Thyroid gland (tissue), 4 donors: ENCODE results near the gene EIF1. TPM values are rescaled to one million over a fixed set of nuclear protein-coding genes. Genes with fewer than 3 reads are reported as not detected.
"Not testable (repeated sequence)": the region's sequence is repeated elsewhere in the genome, so short reads cannot be mapped to it uniquely, and the experiment has no call there.

Experiments used
- DNase-seq, 2 donors: peaks; one replicate each; pipeline ENCODE4 v3.0.0-alpha.2; 2019
- H3K27ac ChIP-seq, 3 donors: fragments of 200-600 bp; sonication (generic); 1 replicate in 2 of 3; 2 replicates in 1 of 3; pipeline ENCODE4 v1.5.1; 2016 to 2019; ENCODE audit warnings: mild to moderate bottlenecking in 1 of 3, moderate library complexity in 1 of 3
- H3K27me3 ChIP-seq: fragments of 200-600 bp; sonication (generic); one replicate; pipeline ENCODE4 v1.5.1; 2019
- H3K36me3 ChIP-seq, 2 donors: fragments of 200-600 bp; sonication (generic); one replicate each; pipeline ENCODE4 v1.5.1; 2016 to 2019
- H3K4me1 ChIP-seq, 2 donors: fragments of 200-600 bp; sonication (generic); one replicate each; pipeline ENCODE4 v1.5.1; 2017 to 2019
- H3K4me3 ChIP-seq, 3 donors: fragments of 200-600 bp; sonication (generic); replicated peaks in 1 of 3; 1 replicate in 2 of 3; 2 replicates in 1 of 3; pipeline ENCODE4 v1.5.1; 2016; ENCODE audit warnings: mild to moderate bottlenecking in 1 of 3
- H3K9me3 ChIP-seq: fragments of 200-600 bp; sonication (generic); one replicate; pipeline ENCODE4 v1.5.1; 2017
- CTCF ChIP-seq, 6 experiments: fragments of 200-600 bp in 3 of 6; fragments of 450-650 bp in 3 of 6; sonication (generic) in 3 of 6; IDR thresholded peaks; one replicate each; pipeline ENCODE4 v1.5.1; 2016 to 2019; ENCODE audit warnings: antibody characterized with exemption in 6 of 6, mild to moderate bottlenecking in 2 of 6, inconsistent platforms in 1 of 6, moderate library complexity in 1 of 6
- POLR2A ChIP-seq, 2 donors: fragments of 450-650 bp; IDR thresholded peaks; one replicate each; pipeline ENCODE4 v1.6.1; 2017; ENCODE audit warnings: antibody characterized with exemption in 2 of 2, mild to moderate bottlenecking in 2 of 2, moderate library complexity in 1 of 2
- WGBS, 2 donors: methylation state at CpG; one replicate each; pipeline ENCODE4 v1.1.5; 2017; 5-methylcytosine and 5-hydroxymethylcytosine counted together
- intact Hi-C: fragments of 100-400 bp; cut with DNase I; formaldehyde crosslinking; loops from one replicate; pipeline ENCODE4 v1.15.1; 2023
- total RNA-seq, 4 donors: library from RNA; depleted of rRNA; stranded (reverse); fragments of >200 nt; gene quantifications; one replicate each; pipeline ENCODE4 v1.2.3, GENCODE V29; 2016

The EIF1 gene
- total RNA-seq, 4 donors from 2014 or later, result 119 to 171 (median 145) TPM

DNA sequence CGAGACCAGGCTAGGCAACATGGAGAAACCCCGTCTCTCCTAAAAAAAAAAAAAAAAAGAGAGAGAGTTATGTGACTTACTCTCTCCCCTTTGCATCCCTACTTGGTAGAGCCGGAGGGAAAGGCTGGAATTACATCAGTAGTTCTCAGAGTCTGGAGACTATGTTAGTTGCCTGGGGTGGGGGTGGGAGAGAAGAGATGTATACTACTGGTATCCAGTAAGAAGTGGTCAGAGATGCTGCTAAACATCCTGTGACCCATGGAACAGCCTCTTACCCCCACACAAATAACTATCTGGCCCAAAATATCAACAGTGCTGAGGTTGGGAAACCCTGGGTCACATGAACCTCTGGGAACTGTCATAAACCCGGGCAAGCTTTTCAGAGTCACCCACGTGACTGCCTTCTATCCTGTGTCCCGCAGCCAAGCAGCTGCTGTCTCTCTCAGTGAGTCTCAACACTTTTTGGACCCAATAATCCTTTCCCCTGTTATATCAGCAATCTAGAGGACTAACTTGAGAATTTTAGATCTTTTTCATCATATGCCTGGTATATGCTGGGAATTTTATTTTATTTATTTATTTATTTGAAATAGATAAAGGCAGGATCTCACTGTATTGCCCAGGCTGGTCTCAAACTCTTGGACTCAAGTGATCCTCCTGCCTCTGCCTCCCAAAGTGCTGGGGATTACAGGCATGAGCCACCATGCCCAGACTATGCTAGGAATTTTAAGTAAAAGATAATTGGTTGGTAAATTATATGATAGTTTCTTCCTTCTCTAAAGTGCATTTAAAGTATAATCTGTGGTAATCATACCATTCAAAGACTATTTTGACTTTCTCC, 8.7 kb downstream of the EIF1 start:
- TF ChIP-seq CTCF (IDR thresholded peaks at IDR 0.05), result no peak
- TF ChIP-seq POLR2A (IDR thresholded peaks at IDR 0.05), result no peak
- Histone ChIP-seq H3K27me3 (no peaks in the 10 kb centered on the region), H3K36me3 (peaks cover 15 to 30% of the 10 kb centered on the region in 2 donors), H3K27ac (no peak overlapping the region), H3K4me1 (peaks cover 0 to 12% of the 10 kb centered on the region in 2 donors), H3K9me3 (no peaks in the 10 kb centered on the region), H3K4me3 (no peak overlapping the region)
- WGBS, 2 donors, result 52 to 53% methylated on average over 6 of the region's 6 CpGs
- peak; percentile 26 to 45 for DNase-seq
- intact Hi-C loops, result no loop called here

- intact Hi-C loops, result not testable (repeated sequence)
These were observed 12.2 kb downstream of the EIF1 start for GRCh38 chr17:41700843-41701242.

DNA sequence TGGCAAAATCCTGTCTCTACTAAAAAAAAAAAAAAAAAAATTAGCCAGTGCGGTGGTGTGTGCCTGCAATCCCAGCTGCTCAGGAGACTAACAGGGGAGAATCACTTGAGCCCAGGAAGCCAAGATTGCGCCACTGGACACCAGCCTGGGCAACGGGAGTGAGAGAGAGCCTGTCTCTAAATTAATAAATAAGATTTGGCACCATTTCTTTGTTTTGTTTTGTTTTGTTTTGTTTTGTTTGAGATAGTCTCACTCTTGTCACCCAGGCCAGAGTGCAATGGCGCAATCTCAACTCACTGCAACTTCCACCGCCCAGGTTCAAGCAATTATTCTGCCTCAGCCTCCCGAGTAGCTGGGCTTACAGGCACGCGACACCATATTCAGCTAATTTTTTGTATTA, 14.0 kb downstream of the EIF1 start:
- no peaks in the 10 kb centered on the region for H3K4me1 ChIP-seq
- no peak for DNase-seq
- TF ChIP-seq CTCF (IDR thresholded peaks at IDR 0.05) (no peak), POLR2A (IDR thresholded peaks at IDR 0.05) (no peak)
- no peaks in the 10 kb centered on the region for H3K9me3 ChIP-seq
- H3K4me3 ChIP-seq, result no peak overlapping the region
- no peaks in the 10 kb centered on the region for H3K36me3 ChIP-seq
- intact Hi-C loops, result no loop called here
- H3K27ac ChIP-seq, result no peak overlapping the region
- no peaks in the 10 kb centered on the region for H3K27me3 ChIP-seq
- 84 to 87% methylated on average over 8 of the region's 8 CpGs for WGBS, 2 donors

More at GRCh38 chr17:41700843-41701242, 12.2 kb downstream of the EIF1 start:
- not testable (repeated sequence) for H3K4me1 ChIP-seq, H3K27ac ChIP-seq, DNase-seq, H3K27me3 ChIP-seq, H3K4me3 ChIP-seq, H3K9me3 ChIP-seq, H3K36me3 ChIP-seq
- 87 to 89% methylated on average over 3 of the region's 3 CpGs for WGBS, 2 donors

GRCh38 chr17:41705271-41705991, 16.7 kb downstream of the EIF1 start:
- Histone ChIP-seq H3K27ac (no peak overlapping the region), H3K9me3 (no peaks in the 10 kb centered on the region), H3K27me3 (no peaks in the 10 kb centered on the region), H3K4me1 (no peaks in the 10 kb centered on the region), H3K4me3 (no peak overlapping the region), H3K36me3 (no peaks in the 10 kb centered on the region)
- DNase-seq, result no peak
- TF ChIP-seq CTCF (IDR thresholded peaks at IDR 0.05) (no peak), POLR2A (IDR thresholded peaks at IDR 0.05) (no peak)
- 65 to 71% methylated on average over 13 of the region's 13 CpGs for WGBS, 2 donors
- intact Hi-C loops, result no loop called here

- TF ChIP-seq CTCF (IDR thresholded peaks at IDR 0.05) (no peak), POLR2A (IDR thresholded peaks at IDR 0.05) (no peak)
These were observed 19.4 kb downstream of the EIF1 start for GRCh38 chr17:41707803-41708669.

More at GRCh38 chr17:41707803-41708669, 19.4 kb downstream of the EIF1 start:
- 78% methylated on average over 10 of the region's 10 CpGs for WGBS, 2 donors
- DNase-seq, result no peak
- H3K27me3 ChIP-seq, result no peaks in the 10 kb centered on the region
- no peaks in the 10 kb centered on the region for H3K36me3 ChIP-seq
- intact Hi-C loops, result no loop called here
- no peaks in the 10 kb centered on the region for H3K4me1 ChIP-seq
- H3K4me3 ChIP-seq, result no peak overlapping the region
- H3K27ac ChIP-seq, result no peak overlapping the region
- H3K9me3 ChIP-seq, result no peaks in the 10 kb centered on the region
